ENCODE results near the gene RNF169.
"Not testable (repeated sequence)": the region's sequence is repeated elsewhere in the genome, so short reads cannot be mapped to it uniquely, and the experiment has no call there.

RNF169 gene

DNA sequence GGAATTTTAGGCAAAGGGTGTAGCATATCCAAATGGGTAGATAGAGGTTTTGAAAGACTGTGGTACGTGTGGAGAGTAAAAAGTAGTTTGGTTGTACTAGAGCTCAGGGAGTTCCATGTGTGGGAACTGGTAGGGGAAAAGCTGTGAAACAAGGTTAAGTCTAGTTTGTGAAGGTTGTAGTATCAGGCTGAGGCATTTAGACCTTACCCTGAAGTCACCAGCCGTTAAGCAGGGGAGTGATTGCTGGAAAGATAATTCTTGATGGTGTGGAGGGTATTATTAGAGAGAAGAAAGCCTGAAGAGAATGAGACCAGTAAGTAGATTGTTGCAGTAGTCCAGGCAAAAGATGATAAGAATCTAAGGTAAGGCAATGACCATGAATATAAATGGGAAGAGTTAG is 68.0 kb downstream of the RNF169 start:
- H3K27ac ChIP-seq: no peak overlapping the region
- TF ChIP-seq, protein P1, sequence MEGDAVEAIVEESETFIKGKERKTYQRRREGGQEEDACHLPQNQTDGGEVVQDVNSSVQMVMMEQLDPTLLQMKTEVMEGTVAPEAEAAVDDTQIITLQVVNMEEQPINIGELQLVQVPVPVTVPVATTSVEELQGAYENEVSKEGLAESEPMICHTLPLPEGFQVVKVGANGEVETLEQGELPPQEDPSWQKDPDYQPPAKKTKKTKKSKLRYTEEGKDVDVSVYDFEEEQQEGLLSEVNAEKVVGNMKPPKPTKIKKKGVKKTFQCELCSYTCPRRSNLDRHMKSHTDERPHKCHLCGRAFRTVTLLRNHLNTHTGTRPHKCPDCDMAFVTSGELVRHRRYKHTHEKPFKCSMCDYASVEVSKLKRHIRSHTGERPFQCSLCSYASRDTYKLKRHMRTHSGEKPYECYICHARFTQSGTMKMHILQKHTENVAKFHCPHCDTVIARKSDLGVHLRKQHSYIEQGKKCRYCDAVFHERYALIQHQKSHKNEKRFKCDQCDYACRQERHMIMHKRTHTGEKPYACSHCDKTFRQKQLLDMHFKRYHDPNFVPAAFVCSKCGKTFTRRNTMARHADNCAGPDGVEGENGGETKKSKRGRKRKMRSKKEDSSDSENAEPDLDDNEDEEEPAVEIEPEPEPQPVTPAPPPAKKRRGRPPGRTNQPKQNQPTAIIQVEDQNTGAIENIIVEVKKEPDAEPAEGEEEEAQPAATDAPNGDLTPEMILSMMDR (conservative IDR thresholded peaks at IDR 0.05): no peak

DNA sequence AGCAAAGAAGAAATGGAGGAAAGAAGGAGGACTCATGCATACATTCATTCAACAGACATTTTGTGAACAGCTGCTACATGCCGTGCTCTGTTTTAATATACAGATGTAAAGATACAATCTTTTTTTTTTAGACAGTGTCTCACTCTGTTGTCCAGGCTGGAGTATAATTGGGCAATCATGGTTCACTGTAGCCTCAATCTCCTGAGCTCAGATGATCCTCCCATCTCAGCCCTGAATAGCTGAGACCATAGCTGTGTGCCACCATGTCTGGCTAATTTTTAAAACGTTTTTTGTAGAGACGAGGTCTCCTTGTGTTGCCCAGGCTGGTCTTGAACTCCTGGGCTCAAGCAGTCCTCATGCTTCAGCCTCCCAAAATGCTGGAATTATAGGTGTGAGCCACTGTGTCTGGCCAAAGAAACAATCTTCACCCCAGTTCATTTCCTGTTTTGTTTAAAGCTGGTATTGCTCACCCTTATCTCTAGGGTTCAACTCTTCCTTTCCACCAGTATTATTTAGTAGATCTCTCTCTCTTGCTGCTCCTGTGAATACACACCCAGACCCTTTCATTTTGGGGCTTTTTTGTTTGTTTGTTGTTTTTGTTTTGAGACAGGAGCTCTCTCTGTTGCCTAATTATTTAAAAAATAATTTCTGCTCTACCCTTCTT is 69.8 kb downstream of the RNF169 start:
- no peak overlapping the region for H3K27ac ChIP-seq
- TF ChIP-seq, protein P1 (conservative IDR thresholded peaks at IDR 0.05): no peak

DNA sequence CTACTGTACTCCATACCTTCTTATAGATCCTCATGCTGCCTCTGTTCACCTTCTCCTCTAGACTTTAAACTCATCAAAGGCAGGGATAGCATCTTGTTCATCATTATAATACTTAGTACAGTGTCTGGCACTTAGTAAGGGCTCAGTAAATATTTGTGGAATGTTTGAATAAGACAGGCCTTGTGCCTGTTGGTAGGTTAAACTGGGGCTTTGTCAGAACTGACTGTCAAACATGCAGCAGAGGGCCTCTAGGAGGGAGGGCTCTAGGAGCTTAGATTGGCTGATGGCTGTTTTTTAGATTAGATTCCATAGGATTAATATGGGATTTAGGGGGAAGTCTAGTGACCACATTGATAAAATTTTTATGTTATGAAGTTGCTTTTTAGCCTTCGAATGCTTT is 70.8 kb downstream of the RNF169 start:
- TF ChIP-seq, protein P1 (conservative IDR thresholded peaks at IDR 0.05): no peak
- H3K27ac ChIP-seq: no peak overlapping the region

DNA sequence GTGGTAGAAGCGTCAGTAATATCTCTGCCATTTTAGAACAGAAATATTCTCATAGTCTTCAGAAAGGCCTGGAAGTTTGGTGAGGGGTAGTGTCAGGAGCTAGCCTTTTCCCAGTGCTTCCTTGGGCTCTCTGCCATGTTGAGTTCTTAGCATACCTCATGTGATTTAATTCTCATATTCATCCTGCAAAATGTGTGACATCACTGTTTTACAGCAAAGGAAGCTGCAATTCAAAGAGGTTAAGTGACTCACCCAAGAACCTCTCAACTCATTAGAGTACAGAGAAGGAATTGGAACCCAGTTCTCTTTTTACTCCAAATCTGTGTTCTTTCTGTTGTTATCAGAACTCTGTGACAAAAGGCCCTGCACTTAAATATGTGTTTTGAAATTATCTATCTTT is 72.1 kb downstream of the RNF169 start:
- TF ChIP-seq, protein P1 (conservative IDR thresholded peaks at IDR 0.05): no peak
- H3K27ac ChIP-seq: no peak overlapping the region

DNA sequence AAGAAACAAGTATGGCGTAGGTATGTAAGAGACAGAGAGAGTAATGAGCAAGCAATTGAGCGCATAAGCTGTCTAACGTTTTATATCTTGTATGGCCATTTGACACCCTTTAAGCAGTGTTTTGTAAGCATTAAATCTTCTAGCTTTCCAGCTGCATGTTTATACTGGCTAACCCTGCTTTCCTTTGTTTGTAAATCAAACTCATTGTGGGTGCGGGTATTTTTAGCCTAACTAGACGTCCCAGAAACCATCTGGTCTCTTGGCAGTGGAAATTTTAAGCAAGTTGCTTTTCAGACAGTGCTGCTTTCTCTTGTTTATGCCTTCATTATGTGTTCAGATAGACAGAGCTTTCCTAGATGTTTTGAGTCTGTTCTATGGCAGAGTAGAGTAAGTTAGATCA is 73.5 kb downstream of the RNF169 start:
- TF ChIP-seq, protein P1 (conservative IDR thresholded peaks at IDR 0.05): no peak
- H3K27ac ChIP-seq: no peak overlapping the region

DNA sequence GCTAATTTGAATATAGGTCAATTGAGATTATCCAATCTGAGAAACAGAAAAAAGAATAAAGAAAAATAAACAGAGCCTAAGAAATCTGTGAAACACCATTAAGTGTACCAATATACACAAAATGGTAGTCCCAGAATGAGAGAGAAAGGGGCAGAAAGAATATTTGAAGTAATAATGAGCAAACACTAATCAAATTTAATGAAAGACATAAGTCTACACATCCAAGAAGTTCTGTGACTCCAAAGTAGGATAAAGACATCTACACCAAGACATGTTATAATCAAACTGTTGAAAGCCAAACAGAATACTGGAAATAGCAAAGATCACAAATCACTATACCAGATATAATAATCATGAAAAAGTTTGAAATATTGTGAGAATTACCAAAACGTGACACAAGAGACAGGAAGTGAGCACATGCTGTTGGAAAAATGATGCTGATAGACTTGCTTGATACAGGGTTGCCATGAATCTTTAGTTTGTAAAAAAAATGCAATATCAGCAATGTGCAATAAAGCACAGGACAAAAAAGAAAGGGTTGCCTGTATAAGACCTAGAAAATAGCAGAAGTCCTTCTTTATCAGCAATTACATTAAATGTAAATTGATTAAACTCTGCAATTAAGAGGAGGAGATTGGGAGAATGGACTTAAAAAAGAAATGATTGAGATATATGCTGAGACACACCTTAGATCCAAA is 75.8 kb downstream of the RNF169 start:
- TF ChIP-seq, protein P1 (conservative IDR thresholded peaks at IDR 0.05): no peak
- no peak overlapping the region for H3K27ac ChIP-seq

DNA sequence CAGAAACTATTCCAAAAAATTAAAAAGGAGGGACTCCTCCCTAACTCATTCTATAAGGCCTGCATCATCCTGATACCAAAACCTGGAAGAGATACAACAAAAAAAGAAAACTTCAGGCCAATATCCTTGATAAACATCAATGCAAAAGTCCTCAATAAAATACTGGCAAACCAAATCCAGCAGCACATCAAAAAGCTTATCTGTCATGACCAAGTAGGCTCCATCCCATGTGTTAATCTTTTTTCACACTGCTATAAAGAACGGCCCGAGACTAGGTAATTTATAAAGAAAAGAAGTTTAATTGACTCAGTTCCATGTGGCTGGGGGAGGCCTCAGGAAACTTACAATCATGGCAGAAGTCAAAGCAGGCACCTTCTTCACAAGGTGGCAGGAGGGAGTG is 76.9 kb downstream of the RNF169 start:
- not testable (repeated sequence) for H3K27ac ChIP-seq

DNA sequence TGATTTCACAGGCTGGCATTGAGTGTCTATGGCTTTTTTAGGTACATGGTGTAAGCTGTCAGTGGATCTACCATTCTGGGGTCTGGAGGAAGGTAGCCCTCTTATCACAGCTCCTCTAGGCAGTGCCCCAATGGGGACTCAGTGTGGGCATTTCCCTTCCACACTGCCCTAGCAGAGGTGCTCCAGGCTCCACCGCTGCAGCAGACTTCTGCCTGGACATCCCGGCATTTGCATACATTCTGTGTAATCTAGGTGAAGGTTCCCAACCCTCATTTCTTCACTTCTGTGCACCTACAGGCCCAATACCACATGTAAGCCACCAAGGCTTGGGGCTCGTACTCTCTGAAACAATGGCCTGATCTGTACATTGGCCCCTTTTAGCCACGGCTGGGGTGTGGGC is 78.3 kb downstream of the RNF169 start:
- TF ChIP-seq, protein P1 (conservative IDR thresholded peaks at IDR 0.05): no peak
- no peak overlapping the region for H3K27ac ChIP-seq

All from VCaP (cell line).